ENCODE data around the gene SAFB.
A peak's percentile ranks its signal among the peaks of the same experiment; 100 is the strongest.
"Not testable (repeated sequence)": the region's sequence is repeated elsewhere in the genome, so short reads cannot be mapped to it uniquely, and the experiment has no call there.

Gene SAFB

GRCh38 chr19:5695649-5696195, 72.8 kb downstream of the SAFB start:
- no peak for DNase-seq (ENCODE audit: low read depth, low spot score)
- no peak for TF ChIP-seq EZH2 (IDR thresholded peaks at IDR 0.05)
- TF ChIP-seq POLR2AphosphoS5 (IDR thresholded peaks at IDR 0.05; ENCODE audit: borderline replicate concordance, low read depth, low read length): peak; percentile 9; the same call in 1 of the 2 replicates
- no peak for TF ChIP-seq FOXP2 (optimal IDR thresholded peaks at IDR 0.05; ENCODE audit: control extremely low read depth, extremely low read length, insufficient read depth)

DNA sequence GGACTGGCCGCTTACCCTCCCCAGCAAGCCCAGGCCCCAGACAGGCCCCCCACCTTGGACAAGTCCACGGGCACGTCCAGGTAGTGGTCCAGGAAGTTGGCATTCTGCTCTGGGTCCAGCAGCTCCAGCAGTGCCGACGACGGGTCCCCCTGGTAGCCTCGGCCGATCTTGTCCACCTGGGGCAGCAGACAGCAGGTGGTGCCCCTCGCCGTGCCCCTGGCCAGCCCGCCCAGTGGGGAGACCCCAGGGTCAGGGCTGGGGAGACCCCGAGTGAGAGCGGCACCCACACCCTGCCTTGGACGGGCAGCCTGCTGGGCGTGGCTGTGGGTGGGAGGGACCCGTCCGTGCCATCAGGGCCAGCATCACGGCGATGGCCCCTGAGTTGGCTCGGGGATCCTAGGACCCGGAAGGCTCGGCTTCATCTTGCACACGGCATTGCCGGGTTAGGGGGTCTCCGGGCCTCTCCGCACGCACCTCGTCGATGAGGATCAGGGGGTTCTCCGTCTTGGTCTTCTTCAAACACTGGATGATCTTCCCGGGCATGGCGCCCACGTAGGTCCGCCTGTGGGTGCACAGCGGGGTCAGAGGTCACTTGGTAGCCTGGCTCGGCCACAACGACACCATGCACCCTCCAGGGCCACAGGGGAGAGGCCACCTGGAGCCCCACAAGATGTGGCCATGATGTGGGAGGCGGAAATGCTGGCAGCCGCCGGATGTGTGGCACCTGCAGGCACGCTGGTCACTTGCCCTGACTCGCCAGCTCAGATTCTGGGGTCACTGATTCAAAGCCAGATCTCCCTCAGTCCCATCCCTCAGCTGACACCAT, 73.5 kb downstream of the SAFB start:
- TF ChIP-seq FOXP2 (optimal IDR thresholded peaks at IDR 0.05; ENCODE audit: control extremely low read depth, extremely low read length, insufficient read depth) (no peak), POLR2AphosphoS5 (IDR thresholded peaks at IDR 0.05; ENCODE audit: borderline replicate concordance, low read depth, low read length) (no peak; the same call in 1 of the 2 replicates), EZH2 (IDR thresholded peaks at IDR 0.05) (no peak)
- no peak overlapping the region for H3K9ac ChIP-seq (ENCODE audit: insufficient read length)
- peaks cover 85% of the 10 kb centered on the region for H3K36me3 ChIP-seq (ENCODE audit: insufficient read depth, low read length)
- no peak for DNase-seq (ENCODE audit: low read depth, low spot score)
- H3K27ac ChIP-seq: no peak overlapping the region
- no peak overlapping the region for H3K4me3 ChIP-seq
- H3K9me3 ChIP-seq (ENCODE audit: low read depth, low read length): no peaks in the 10 kb centered on the region

More at GRCh38 chr19:5695649-5696195, 72.8 kb downstream of the SAFB start:
- Histone ChIP-seq H3K27ac (no peak overlapping the region), H3K36me3 (ENCODE audit: insufficient read depth, low read length) (peaks cover 86% of the 10 kb centered on the region), H3K9me3 (ENCODE audit: low read depth, low read length) (no peaks in the 10 kb centered on the region), H3K9ac (ENCODE audit: insufficient read length) (no peak overlapping the region), H3K4me3 (no peak overlapping the region)

DNA sequence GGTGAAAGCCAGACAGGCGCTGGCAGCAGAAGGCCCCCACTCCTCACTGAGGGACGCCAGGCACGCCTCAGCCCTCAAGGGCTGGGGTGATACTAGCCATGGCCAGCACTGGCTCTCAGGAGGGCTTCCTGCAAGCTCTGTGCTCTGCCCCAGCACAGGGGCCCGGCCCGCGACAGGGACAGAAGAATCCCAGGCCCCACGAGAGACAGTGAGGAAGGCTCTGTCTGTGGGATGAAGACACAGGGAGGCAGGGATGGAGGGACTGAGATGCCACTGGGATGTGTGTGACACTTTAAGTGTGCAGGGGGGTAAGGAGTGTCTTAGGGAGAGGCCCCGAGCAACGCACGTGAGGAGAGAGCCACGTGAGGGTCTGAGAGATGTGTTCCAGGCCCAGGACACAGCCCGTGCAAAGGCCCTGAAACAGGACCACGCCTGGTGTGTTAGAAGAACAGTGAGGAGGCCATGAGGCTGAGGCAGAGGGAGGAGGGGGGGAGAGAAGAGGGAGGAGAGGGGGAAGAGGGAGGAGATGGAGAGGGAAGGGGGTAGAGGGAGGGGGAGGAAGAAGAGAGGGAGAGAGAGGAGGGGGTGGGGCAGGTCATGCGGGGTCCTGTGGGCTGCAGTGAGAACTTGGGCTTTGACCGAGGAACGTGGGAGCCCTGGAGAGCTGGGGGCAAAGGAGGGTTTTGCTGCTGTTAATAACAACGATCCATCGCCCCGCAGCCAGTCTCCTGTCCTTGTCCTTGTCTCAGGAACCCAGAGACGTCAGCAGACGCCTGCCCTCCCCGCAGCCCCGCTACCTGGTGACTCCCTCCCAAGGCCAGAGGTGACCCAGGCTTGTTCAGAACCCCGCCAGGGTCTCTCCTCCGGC, 74.4 kb downstream of the SAFB start:
- H3K9me3 ChIP-seq (ENCODE audit: low read depth, low read length): no peaks in the 10 kb centered on the region
- H3K4me3 ChIP-seq: no peak overlapping the region
- H3K27ac ChIP-seq: 0 out of 2 replicates have a peak overlapping the region, but pooled peaks have one; percentile 50
- TF ChIP-seq POLR2AphosphoS5 (IDR thresholded peaks at IDR 0.05; ENCODE audit: borderline replicate concordance, low read depth, low read length) (no peak), FOXP2 (optimal IDR thresholded peaks at IDR 0.05; ENCODE audit: control extremely low read depth, extremely low read length, insufficient read depth) (no peak), EZH2 (IDR thresholded peaks at IDR 0.05) (no peak)
- no peak overlapping the region for H3K9ac ChIP-seq (ENCODE audit: insufficient read length)
- peaks cover 77% of the 10 kb centered on the region for H3K36me3 ChIP-seq (ENCODE audit: insufficient read depth, low read length)
- DNase-seq (ENCODE audit: low read depth, low spot score): no peak

- no peak overlapping the region for H3K9ac ChIP-seq (ENCODE audit: insufficient read length)
These were observed 75.2 kb downstream of the SAFB start for GRCh38 chr19:5697890-5698634.

GRCh38 chr19:5698635-5699422, 75.9 kb downstream of the SAFB start:
- DNase-seq (ENCODE audit: low read depth, low spot score): no peak
- Histone ChIP-seq H3K27ac (no peak overlapping the region; the same call in 1 of the 2 replicates), H3K9ac (ENCODE audit: insufficient read length) (no peak overlapping the region), H3K36me3 (ENCODE audit: insufficient read depth, low read length) (peaks cover 69% of the 10 kb centered on the region), H3K4me3 (no peak overlapping the region), H3K9me3 (ENCODE audit: low read depth, low read length) (no peaks in the 10 kb centered on the region)
- no peak for TF ChIP-seq EZH2 (IDR thresholded peaks at IDR 0.05)
- no peak for TF ChIP-seq POLR2AphosphoS5 (IDR thresholded peaks at IDR 0.05; ENCODE audit: borderline replicate concordance, low read depth, low read length)
- no peak for TF ChIP-seq FOXP2 (optimal IDR thresholded peaks at IDR 0.05; ENCODE audit: control extremely low read depth, extremely low read length, insufficient read depth)

More at GRCh38 chr19:5697890-5698634, 75.2 kb downstream of the SAFB start:
- peaks cover 69% of the 10 kb centered on the region for H3K36me3 ChIP-seq (ENCODE audit: insufficient read depth, low read length)
- H3K27ac ChIP-seq: no peak overlapping the region
- no peaks in the 10 kb centered on the region for H3K9me3 ChIP-seq (ENCODE audit: low read depth, low read length)
- no peak for TF ChIP-seq POLR2AphosphoS5 (IDR thresholded peaks at IDR 0.05; ENCODE audit: borderline replicate concordance, low read depth, low read length)
- TF ChIP-seq EZH2 (IDR thresholded peaks at IDR 0.05): no peak
- no peak for TF ChIP-seq FOXP2 (optimal IDR thresholded peaks at IDR 0.05; ENCODE audit: control extremely low read depth, extremely low read length, insufficient read depth)
- H3K4me3 ChIP-seq: no peak overlapping the region
- no peak for DNase-seq (ENCODE audit: low read depth, low spot score)

DNA sequence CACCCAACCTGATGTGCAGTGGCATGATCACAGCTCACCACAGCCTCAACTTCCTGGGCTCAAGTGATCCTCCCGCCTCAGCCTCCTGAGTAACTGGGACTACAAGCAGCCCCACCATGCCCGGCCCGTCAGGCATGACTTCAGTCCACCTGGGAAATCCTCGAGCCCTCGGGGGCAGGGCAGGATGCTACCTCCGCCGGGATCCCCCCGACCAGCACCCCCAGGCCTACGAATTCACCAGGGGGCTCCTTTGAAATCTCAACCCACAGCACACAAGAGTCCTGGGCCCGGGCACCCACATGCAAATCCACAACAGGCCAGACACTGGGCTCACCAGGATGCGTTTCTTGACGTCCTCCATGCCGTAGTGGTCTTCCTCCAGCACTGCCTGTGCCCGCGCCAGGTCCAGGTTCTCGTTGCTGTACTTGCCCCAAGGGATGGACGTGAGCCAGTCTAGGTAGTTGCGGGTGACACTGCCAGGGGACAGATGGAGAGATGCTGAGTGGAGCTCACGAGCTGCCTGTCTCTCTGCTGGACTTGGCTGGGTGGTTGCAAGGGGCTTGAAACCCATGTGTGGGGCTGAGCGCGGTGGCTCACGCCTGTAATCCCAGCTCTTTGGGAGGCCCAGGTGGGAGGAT, 77.7 kb downstream of the SAFB start:
- Histone ChIP-seq H3K9ac (ENCODE audit: insufficient read length) (no peak overlapping the region), H3K4me3 (no peak overlapping the region), H3K36me3 (ENCODE audit: insufficient read depth, low read length) (peaks cover 69% of the 10 kb centered on the region), H3K27ac (no peak overlapping the region), H3K9me3 (ENCODE audit: low read depth, low read length) (no peaks in the 10 kb centered on the region)
- TF ChIP-seq EZH2 (IDR thresholded peaks at IDR 0.05) (no peak), POLR2AphosphoS5 (IDR thresholded peaks at IDR 0.05; ENCODE audit: borderline replicate concordance, low read depth, low read length) (no peak; the same call in 1 of the 2 replicates), FOXP2 (optimal IDR thresholded peaks at IDR 0.05; ENCODE audit: control extremely low read depth, extremely low read length, insufficient read depth) (no peak)
- DNase-seq (ENCODE audit: low read depth, low spot score): no peak

DNA sequence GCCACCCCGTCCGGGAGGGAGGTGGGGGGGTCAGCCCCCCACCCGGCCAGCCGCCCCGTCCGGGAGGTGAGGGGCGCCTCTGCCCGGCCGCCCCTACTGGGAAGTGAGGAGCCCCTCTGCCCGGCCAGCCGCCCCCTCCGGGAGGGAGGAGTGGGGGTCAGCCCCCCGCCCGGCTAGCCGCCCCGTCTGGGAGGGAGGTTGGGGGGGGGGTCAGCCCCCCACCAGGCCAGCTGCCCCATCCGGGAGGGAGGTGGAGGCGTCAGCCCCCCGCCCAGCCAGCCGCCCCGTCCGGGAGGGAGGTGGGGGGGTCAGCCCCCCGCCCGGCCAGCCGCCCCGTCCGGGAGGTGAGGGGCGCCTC, 79.1 kb downstream of the SAFB start:
- H3K9me3 ChIP-seq (ENCODE audit: low read depth, low read length); H3K4me3 ChIP-seq; H3K27ac ChIP-seq; DNase-seq (ENCODE audit: low read depth, low spot score); H3K9ac ChIP-seq (ENCODE audit: insufficient read length): not testable (repeated sequence)
- H3K36me3 ChIP-seq (ENCODE audit: insufficient read depth, low read length): peaks cover 67% of the 10 kb centered on the region
